ENCODE results near the gene DAB2IP.

DNA sequence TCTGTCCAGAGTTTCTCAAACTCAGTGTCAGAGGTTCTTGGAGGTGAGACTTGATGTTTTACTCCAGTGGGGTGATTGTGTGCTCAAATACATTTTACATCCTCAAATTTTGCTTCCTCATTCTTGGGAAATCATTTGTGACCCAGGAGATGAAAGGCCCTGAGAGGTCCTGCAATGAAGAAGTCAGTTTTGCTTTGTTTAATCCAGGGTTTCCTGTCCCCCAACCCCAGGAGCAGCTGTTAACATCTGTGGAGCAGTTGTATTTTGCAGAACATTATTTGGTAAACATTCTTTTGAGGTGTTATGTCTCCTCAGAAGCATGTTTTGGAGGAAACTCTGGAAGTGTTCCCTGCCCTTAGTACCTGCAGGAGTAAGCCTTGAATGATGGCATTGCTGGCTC lies 59.8 kb downstream of the DAB2IP start:
- TF ChIP-seq, protein P1, sequence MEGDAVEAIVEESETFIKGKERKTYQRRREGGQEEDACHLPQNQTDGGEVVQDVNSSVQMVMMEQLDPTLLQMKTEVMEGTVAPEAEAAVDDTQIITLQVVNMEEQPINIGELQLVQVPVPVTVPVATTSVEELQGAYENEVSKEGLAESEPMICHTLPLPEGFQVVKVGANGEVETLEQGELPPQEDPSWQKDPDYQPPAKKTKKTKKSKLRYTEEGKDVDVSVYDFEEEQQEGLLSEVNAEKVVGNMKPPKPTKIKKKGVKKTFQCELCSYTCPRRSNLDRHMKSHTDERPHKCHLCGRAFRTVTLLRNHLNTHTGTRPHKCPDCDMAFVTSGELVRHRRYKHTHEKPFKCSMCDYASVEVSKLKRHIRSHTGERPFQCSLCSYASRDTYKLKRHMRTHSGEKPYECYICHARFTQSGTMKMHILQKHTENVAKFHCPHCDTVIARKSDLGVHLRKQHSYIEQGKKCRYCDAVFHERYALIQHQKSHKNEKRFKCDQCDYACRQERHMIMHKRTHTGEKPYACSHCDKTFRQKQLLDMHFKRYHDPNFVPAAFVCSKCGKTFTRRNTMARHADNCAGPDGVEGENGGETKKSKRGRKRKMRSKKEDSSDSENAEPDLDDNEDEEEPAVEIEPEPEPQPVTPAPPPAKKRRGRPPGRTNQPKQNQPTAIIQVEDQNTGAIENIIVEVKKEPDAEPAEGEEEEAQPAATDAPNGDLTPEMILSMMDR (IDR thresholded peaks at IDR 0.05; ENCODE audit: borderline replicate concordance, extremely low read depth, low read length, poor library complexity, severe bottlenecking) = no peak
- no peak for TF ChIP-seq EZH2 (IDR thresholded peaks at IDR 0.05; ENCODE audit: borderline replicate concordance, low read depth, low read length, severe bottlenecking)

Data from DND-41 (cell line).